Mesenteric fat pad (tissue), 1 donor: ENCODE results near the gene ADNP2. TPM values are rescaled to one million over a fixed set of nuclear protein-coding genes. Genes with fewer than 3 reads are reported as not detected.

Experiments
- DNase-seq: peaks from one replicate; pipeline ENCODE4 v3.0.0-alpha.2; 2020; ENCODE audit warnings: low spot score
- total RNA-seq: library from RNA; stranded (reverse); fragmentation: NEBNext Ultra II Directional; extraction: Animal tissue kit (Norgen Biotek cat#: 25700); gene quantifications from one replicate; pipeline ENCODE4 v1.2.1, GENCODE V29; 2021
- donor health status: DM: yes; HTN: yes; CAD: no.

ADNP2 gene
- total RNA-seq, 1 donor from 2014 or later, result 16.0 TPM

DNA sequence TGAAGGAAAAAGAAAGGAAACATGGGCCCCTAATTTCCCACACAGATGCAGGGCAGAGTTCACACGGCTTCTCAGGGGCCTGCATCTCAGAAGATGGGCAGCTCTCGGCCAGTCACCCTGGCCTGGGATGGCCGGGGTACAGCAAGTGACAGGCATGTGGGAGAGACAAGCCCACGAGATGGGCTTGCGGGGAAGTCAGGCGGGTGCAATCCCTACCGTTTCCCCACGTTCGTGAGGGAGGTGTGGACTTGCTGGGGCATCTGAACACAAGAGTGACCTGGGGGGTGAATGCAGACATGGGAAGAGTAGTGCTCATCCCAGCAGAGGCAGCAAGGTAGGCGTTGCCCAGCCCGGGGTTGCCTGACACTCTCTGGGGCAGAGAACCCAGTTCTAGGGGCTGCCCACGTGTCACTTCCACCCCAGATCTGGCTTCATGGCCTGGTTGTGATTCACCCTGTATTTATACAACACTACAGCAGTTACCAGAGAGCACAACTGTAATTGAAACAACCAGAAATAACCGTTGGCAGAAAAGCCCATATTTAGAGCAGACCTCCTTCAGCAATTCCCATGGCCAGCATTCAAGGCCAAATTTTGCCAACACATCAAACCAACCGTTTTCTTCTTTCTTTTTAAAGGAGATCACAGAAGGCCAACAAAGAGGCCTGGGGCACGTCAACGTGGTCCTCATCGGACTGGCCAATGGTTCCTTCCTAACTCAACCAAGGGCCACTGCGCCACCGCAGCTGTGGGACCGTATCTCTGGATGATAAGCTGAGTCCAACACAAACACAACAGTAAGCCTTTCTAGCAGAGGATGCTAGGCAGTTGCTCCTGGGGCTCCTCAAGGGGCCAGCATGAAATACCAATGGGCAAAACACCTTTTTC is 79.8 kb downstream of the ADNP2 start:
- no peak for DNase-seq

DNA sequence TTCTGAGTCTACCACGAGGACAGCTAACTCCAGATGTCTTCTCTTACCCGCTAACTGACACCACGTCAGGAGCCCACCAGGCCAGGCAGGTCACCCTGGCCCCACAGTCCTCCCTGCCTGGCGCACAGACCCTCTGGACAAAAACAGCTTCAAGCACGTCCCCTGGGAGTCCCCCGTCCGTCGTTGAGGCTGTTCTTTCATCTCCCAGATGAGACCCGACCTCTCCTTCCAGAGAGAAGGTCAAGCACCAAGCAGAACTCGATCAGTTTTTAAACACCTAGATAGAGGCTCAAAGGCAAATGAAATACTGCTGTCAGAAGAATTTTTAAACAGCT is 80.4 kb downstream of the ADNP2 start:
- no peak for DNase-seq

Other genes starting within 250 kb of the ADNP2 start
- gene SLC66A2, start 157.6 kb upstream of the ADNP2 start, total RNA-seq, result 85.9 TPM
- 18.8 TPM for gene HSBP1L1, start 144.6 kb upstream of the ADNP2 start, total RNA-seq
- 107 TPM for gene TXNL4A, start 120.7 kb upstream of the ADNP2 start, total RNA-seq
- gene RBFA, start 74.8 kb upstream of the ADNP2 start, total RNA-seq, result 31.7 TPM
- 3.6 TPM for gene PARD6G, start 138.3 kb downstream of the ADNP2 start, total RNA-seq